GM12878 (cell line): ENCODE data around the gene KIF14. TPM values are rescaled to one million over a fixed set of nuclear protein-coding genes. Genes with fewer than 3 reads are reported as not detected.

Experiments
- ATF7 ChIP-seq: fragments of 450-650 bp; IDR thresholded peaks from 2 replicates; pipeline ENCODE4 v1.6.1; 2016; ENCODE audit warnings: low read depth, mild to moderate bottlenecking
- CEBPB ChIP-seq, 2 experiments: fragments of 150-350 bp in 1 of 2; IDR thresholded peaks; 2 replicates each; pipeline ENCODE4 v1.6.1; 2012 to 2014; ENCODE audit warnings: low read depth in 2 of 2, low read length in 2 of 2, borderline replicate concordance in 1 of 2, inconsistent platforms in 1 of 2
- CREM ChIP-seq: IDR thresholded peaks from 2 replicates; pipeline ENCODE4 v1.6.1; 2014; ENCODE audit warnings: antibody characterized with exemption, low read depth
- EGR1 ChIP-seq, 2 experiments: IDR thresholded peaks; 1 replicate in 1 of 2; 2 replicates in 1 of 2; pipeline ENCODE4 v1.6.1; 2011 to 2012; ENCODE audit warnings: low read depth in 2 of 2, low read length in 2 of 2, borderline replicate concordance in 1 of 2, mild to moderate bottlenecking in 1 of 2, moderate library complexity in 1 of 2
- ETV6 ChIP-seq, 2 experiments: fragments of 450-650 bp in 1 of 2; IDR thresholded peaks in 1 of 2; conservative IDR thresholded peaks in 1 of 2; 2 replicates each; pipeline ENCODE4 v1.6.1; 2014; ENCODE audit warnings: antibody characterized with exemption in 1 of 2, borderline replicate concordance in 1 of 2, low read depth in 1 of 2, mild to moderate bottlenecking in 1 of 2, moderate library complexity in 1 of 2
- FOS ChIP-seq: IDR thresholded peaks from 3 replicates; pipeline ENCODE4 v1.6.1; 2011; ENCODE audit warnings: borderline replicate concordance; ENCODE audit not compliant: insufficient read length; ENCODE audit errors: extremely low read depth
- HDAC6 ChIP-seq: fragments of 200-600 bp; sonication (generic); IDR thresholded peaks from one replicate; pipeline ENCODE4 v1.8.0; 2017; ENCODE audit warnings: antibody characterized with exemption; ENCODE audit not compliant: unreplicated experiment
- HDGF ChIP-seq: fragments of 450-650 bp; IDR thresholded peaks from 2 replicates; pipeline ENCODE4 v1.6.1; 2016; ENCODE audit warnings: antibody characterized with exemption
- IKZF2 ChIP-seq, 2 experiments: fragments of 450-650 bp; IDR thresholded peaks; 2 replicates each; pipeline ENCODE4 v1.6.1; 2017; ENCODE audit warnings: mild to moderate bottlenecking in 2 of 2, moderate library complexity in 2 of 2
- JUND ChIP-seq: IDR thresholded peaks from 2 replicates; pipeline ENCODE4 v1.6.1; 2012; ENCODE audit warnings: low read depth, mild to moderate bottlenecking, low read length, improper control_type of control experiment, moderate library complexity
- KLF5 ChIP-seq: fragments of 450-650 bp; IDR thresholded peaks from 2 replicates; pipeline ENCODE4 v1.6.1; 2014; ENCODE audit warnings: mild to moderate bottlenecking; ENCODE audit not compliant: partially characterized antibody
- NFIC ChIP-seq: IDR thresholded peaks from 2 replicates; pipeline ENCODE4 v1.6.1; 2012; ENCODE audit warnings: low read depth, mild to moderate bottlenecking, inconsistent platforms, low read length, moderate library complexity
- NRF1 ChIP-seq: conservative IDR thresholded peaks from 2 replicates; pipeline ENCODE4 v1.6.1; 2011; ENCODE audit warnings: mild to moderate bottlenecking, low read depth, low read length, improper control_type of control experiment
- PAX5 ChIP-seq: IDR thresholded peaks from 2 replicates; pipeline ENCODE4 v1.6.1; 2011; ENCODE audit warnings: low read depth, low read length, borderline replicate concordance
- POLR2AphosphoS2 ChIP-seq: IDR thresholded peaks from 2 replicates; pipeline ENCODE4 v1.6.1; 2011; ENCODE audit warnings: low read depth, mild to moderate bottlenecking, low read length, improper control_type of control experiment, moderate library complexity
- POU2F2 ChIP-seq: IDR thresholded peaks from 3 replicates; pipeline ENCODE4 v1.6.1; 2011; ENCODE audit warnings: low read depth, mild to moderate bottlenecking, low read length, borderline replicate concordance
- SIX5 ChIP-seq: IDR thresholded peaks from 2 replicates; pipeline ENCODE4 v1.6.1; 2011; ENCODE audit warnings: mild to moderate bottlenecking, low read depth, low read length, moderate library complexity; ENCODE audit not compliant: severe bottlenecking
- SMAD1 ChIP-seq: fragments of 450-650 bp; IDR thresholded peaks from 2 replicates; pipeline ENCODE4 v1.6.1; 2018; ENCODE audit warnings: mild to moderate bottlenecking, low read depth; ENCODE audit not compliant: partially characterized antibody
- SMAD5 ChIP-seq: IDR thresholded peaks from 2 replicates; pipeline ENCODE4 v1.6.1; 2016; ENCODE audit warnings: antibody characterized with exemption, low read depth
- SPI1 ChIP-seq: IDR thresholded peaks from 2 replicates; pipeline ENCODE4 v1.6.1; 2011; ENCODE audit warnings: low read depth, mild to moderate bottlenecking, low read length, moderate library complexity, borderline replicate concordance; ENCODE audit not compliant: insufficient read depth
- TCF12 ChIP-seq: IDR thresholded peaks from 2 replicates; pipeline ENCODE4 v1.6.1; 2011; ENCODE audit warnings: low read depth, mild to moderate bottlenecking, low read length
- YY1 ChIP-seq: IDR thresholded peaks from 2 replicates; pipeline ENCODE4 v1.6.1; 2011; ENCODE audit warnings: low read depth, mild to moderate bottlenecking, low read length
- ZNF622 ChIP-seq: fragments of 450-650 bp; IDR thresholded peaks from 2 replicates; pipeline ENCODE4 v1.6.1; 2017; ENCODE audit warnings: mild to moderate bottlenecking, inconsistent platforms
- ZNF687 ChIP-seq: fragments of 450-650 bp; IDR thresholded peaks from 2 replicates; pipeline ENCODE4 v1.6.1; 2017; ENCODE audit warnings: mild to moderate bottlenecking, moderate library complexity
- polyA plus RNA-seq, 11 experiments: library from polyadenylated mRNA; depleted of rRNA in 4 of 11; unstranded in 6 of 11; stranded (reverse) in 5 of 11; fragments of >200 nt; fragmentation: Nextera tagmentation in 4 of 11; fragmentation: Illumina TruSeq in 1 of 11; extraction: Ambion mirVana in 4 of 11; extraction: Trizol in 1 of 11; gene quantifications; 1 replicate in 1 of 11; 2 replicates in 10 of 11; pipeline versions ENCODE4 v1.2.1 to v1.2.3, GENCODE V29; 2011 to 2016; ENCODE audit warnings: inconsistent platforms in 2 of 11, missing spikeins in 2 of 11, low read depth in 1 of 11
- total RNA-seq, 4 experiments: library from RNA; depleted of rRNA in 3 of 4; stranded (reverse); fragments of >200 nt in 3 of 4; fragmentation: Illumina TruSeq in 1 of 4; extraction: Trizol in 1 of 4; gene quantifications; 2 replicates each; pipeline versions ENCODE4 v1.2.1 to v1.2.3, GENCODE V29; 2013 to 2021
- TF ChIP-seq, protein P1 (sequence below): IDR thresholded peaks from 2 replicates; pipeline ENCODE4 v1.6.1; 2011; ENCODE audit warnings: borderline replicate concordance, low read depth, mild to moderate bottlenecking, moderate library complexity, mixed read lengths, low read length; ENCODE audit not compliant: insufficient read depth; ENCODE audit errors: extremely low read length

Gene KIF14
- total and polyA plus RNA-seq, 10 of the 15 experiments (the other 5 are each of a cell fraction or from before 2014, with no cell fraction given), result 6.8 to 25.5 (median 14.4) TPM

- peak; percentile 71 for TF ChIP-seq ZNF687
- TF ChIP-seq PAX5, result no peak; the same call in none of the 2 replicates
- TF ChIP-seq, protein P1, sequence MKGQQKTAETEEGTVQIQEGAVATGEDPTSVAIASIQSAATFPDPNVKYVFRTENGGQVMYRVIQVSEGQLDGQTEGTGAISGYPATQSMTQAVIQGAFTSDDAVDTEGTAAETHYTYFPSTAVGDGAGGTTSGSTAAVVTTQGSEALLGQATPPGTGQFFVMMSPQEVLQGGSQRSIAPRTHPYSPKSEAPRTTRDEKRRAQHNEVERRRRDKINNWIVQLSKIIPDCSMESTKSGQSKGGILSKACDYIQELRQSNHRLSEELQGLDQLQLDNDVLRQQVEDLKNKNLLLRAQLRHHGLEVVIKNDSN, result no peak
- no peak for TF ChIP-seq SMAD1
- TF ChIP-seq ETV6 (conservative IDR thresholded peaks at IDR 0.05 in 1 of 2, IDR thresholded peaks at IDR 0.05 in 1 of 2; ENCODE audit: borderline replicate concordance in 1 of 2, low read depth in 1 of 2), result 0 out of 4 replicates have a peak, but pooled peaks of 1 of the 2 experiments have one; percentile 26
- peak; percentile 25; the same call in 1 of the 2 replicates for TF ChIP-seq TCF12
- no peak for TF ChIP-seq NFIC
- TF ChIP-seq SMAD5, result no peak; the same call in none of the 2 replicates
- TF ChIP-seq CEBPB (IDR thresholded peaks at IDR 0.05; ENCODE audit: borderline replicate concordance in 1 of 2, low read depth in 2 of 2, low read length in 2 of 2), result no peak
- TF ChIP-seq CREM, result peak; percentile 85
- TF ChIP-seq ATF7, result no peak
- TF ChIP-seq FOS, result no peak
- TF ChIP-seq IKZF2 (IDR thresholded peaks at IDR 0.05), result peak; percentile 72 to 76
- TF ChIP-seq HDGF, result no peak
- TF ChIP-seq HDAC6, result peak; percentile 53
- TF ChIP-seq KLF5, result peak; percentile 56
- TF ChIP-seq EGR1 (IDR thresholded peaks at IDR 0.05; ENCODE audit: borderline replicate concordance in 1 of 2, low read depth in 2 of 2, low read length in 2 of 2), result peak; percentile 57 to 98
- no peak for TF ChIP-seq SIX5
- TF ChIP-seq POU2F2, result 0 out of 3 replicates have a peak, but pooled peaks have one; percentile 21
- TF ChIP-seq JUND, result peak; percentile 21; the same call in 1 of the 2 replicates
- TF ChIP-seq NRF1, result no peak
- no peak for TF ChIP-seq SPI1
- no peak for TF ChIP-seq ZNF622
- TF ChIP-seq YY1, result peak; percentile 66
- no peak for TF ChIP-seq POLR2AphosphoS2
These were observed 49.0 kb upstream of the KIF14 start, which contains the start of gene DDX59 (continued) for GRCh38 chr1:200669314-200670241.
